ENCODE results near the gene CAPRIN1.

GRCh38 chr11:34067383-34068065 lies 16.0 kb downstream of the CAPRIN1 start:
- no peak for TF ChIP-seq GATA3 (IDR thresholded peaks at IDR 0.05; ENCODE audit: low read depth, low read length)
- no peak for TF ChIP-seq GATA2 (IDR thresholded peaks at IDR 0.05; ENCODE audit: low read depth, low read length)
